ENCODE results near the gene FOXE3. TPM values are rescaled to one million over a fixed set of nuclear protein-coding genes. Genes with fewer than 3 reads are reported as not detected.
"Not testable (repeated sequence)": the region's sequence is repeated elsewhere in the genome, so short reads cannot be mapped to it uniquely, and the experiment has no call there.

Gene FOXE3
- total and polyA plus RNA-seq, 7 donors = 0.15 TPM; not detected in 6

DNA sequence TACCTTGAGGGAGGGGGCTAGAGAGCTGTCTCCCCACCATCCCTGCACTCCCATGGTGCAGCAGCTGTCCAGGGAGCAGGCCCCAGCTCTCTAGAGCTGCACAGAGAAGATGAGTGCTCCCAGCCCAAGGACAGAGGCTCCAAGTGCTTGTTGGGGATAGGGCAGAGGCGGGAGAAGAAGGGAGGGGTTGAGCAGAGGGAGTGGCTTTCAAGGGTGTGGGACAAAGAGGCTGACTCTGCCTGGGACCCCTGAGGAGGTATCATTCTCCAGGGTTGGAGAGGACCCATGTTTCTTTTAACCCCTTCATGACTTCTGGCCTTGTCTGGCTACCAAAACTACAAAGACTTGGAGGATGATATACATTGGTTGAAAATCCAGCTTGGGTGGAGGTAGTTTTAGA, 36.3 kb downstream of the FOXE3 start:
- no peak for DNase-seq
- H3K36me3 ChIP-seq = no peaks in the 10 kb centered on the region
- H3K27me3 ChIP-seq = peaks cover 4 to 80% (median 56%) of the 10 kb centered on the region in 3 donors
- no peak for TF ChIP-seq POLR2AphosphoS5 (IDR thresholded peaks at IDR 0.05)
- intact Hi-C loops (cut with DNase I) = no loop called here
- peaks cover 0 to 8% (median 3%) of the 10 kb centered on the region in 4 donors for H3K4me1 ChIP-seq
- H3K9me3 ChIP-seq = no peaks in the 10 kb centered on the region
- no peak overlapping the region for H3K27ac ChIP-seq
- no peak overlapping the region for H3K4me3 ChIP-seq
- 36 to 81% methylated on average over 1 of the region's 1 CpG for WGBS, 2 donors

DNA sequence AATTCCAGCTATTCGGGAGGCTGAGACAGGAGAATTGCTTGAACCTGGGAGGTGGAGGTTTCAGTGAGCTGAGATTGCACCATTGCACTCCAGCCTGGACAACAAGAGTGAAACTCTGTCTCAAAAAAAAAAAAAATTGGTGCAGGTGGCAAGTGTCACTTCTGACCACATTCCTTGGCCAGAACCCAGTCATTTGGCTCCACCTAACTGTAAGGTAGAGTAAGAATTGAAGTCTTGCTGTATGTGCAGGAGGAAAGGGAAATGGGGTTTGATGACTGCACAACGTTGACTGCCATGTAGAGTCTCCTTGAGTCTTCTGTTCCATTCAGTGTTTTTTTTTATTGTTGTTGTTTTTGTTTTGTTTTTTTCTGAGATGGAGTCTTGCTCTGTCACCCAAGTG, 37.8 kb downstream of the FOXE3 start:
- H3K36me3 ChIP-seq; DNase-seq; H3K27ac ChIP-seq; intact Hi-C loops (cut with DNase I); H3K4me1 ChIP-seq; H3K4me3 ChIP-seq; H3K9me3 ChIP-seq: not testable (repeated sequence)
- 50 to 72% methylated on average over 2 of the region's 2 CpGs for WGBS, 2 donors
- peaks cover 0 to 72% (median 45%) of the 10 kb centered on the region in 3 donors for H3K27me3 ChIP-seq

DNA sequence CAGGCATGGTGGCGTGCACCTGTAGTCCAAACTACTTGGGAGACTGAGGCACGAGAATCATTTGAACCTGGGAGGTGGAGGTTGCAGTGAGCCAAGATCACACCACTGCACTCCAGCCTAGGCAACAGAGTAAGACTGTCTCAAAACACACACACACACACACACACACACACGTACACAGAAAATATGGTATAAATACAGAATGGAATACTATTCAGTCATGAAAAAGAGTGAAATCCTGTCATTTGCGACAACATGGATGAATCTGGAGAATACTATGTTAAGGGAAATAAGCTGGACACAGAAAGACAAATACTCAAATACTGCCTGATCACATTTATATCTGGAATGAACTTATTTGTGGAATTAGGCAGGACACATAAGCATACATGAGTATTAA, 40.2 kb downstream of the FOXE3 start:
- peaks cover 0 to 71% (median 41%) of the 10 kb centered on the region in 3 donors for H3K27me3 ChIP-seq
- no peak overlapping the region for H3K27ac ChIP-seq
- H3K9me3 ChIP-seq = no peaks in the 10 kb centered on the region
- H3K4me1 ChIP-seq = no peaks in the 10 kb centered on the region
- TF ChIP-seq EP300 (IDR thresholded peaks at IDR 0.05) (no peak), POLR2AphosphoS5 (IDR thresholded peaks at IDR 0.05) (no peak), POLR2A (IDR thresholded peaks at IDR 0.05) (no peak)
- TF ChIP-seq, protein P1, sequence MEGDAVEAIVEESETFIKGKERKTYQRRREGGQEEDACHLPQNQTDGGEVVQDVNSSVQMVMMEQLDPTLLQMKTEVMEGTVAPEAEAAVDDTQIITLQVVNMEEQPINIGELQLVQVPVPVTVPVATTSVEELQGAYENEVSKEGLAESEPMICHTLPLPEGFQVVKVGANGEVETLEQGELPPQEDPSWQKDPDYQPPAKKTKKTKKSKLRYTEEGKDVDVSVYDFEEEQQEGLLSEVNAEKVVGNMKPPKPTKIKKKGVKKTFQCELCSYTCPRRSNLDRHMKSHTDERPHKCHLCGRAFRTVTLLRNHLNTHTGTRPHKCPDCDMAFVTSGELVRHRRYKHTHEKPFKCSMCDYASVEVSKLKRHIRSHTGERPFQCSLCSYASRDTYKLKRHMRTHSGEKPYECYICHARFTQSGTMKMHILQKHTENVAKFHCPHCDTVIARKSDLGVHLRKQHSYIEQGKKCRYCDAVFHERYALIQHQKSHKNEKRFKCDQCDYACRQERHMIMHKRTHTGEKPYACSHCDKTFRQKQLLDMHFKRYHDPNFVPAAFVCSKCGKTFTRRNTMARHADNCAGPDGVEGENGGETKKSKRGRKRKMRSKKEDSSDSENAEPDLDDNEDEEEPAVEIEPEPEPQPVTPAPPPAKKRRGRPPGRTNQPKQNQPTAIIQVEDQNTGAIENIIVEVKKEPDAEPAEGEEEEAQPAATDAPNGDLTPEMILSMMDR (IDR thresholded peaks at IDR 0.05) = no peak
- H3K4me3 ChIP-seq = no peak overlapping the region
- no peak for DNase-seq
- intact Hi-C loops (cut with DNase I) = no loop called here
- H3K36me3 ChIP-seq = no peaks in the 10 kb centered on the region
- 70 to 84% methylated on average over 4 of the region's 4 CpGs for WGBS, 2 donors

DNA sequence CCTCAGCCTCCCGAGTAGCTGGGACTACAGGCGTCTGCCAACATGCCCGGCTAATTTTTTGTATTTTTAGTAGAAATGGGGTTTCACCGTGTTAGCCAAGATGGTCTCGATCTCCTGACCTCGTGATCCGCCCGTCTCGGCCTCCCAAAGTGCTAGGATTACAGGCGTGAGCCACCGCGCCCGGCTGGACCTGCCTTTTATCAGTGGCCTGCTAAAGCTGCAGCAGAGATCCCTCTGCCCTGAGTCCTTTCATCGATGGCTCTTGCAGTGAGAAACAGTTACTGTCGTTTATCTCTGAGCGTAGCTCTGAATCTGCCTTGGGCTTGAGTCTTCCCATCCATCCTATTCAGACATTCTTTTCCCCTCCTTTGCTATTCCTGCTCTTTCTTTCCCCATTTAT, 41.5 kb downstream of the FOXE3 start:
- H3K36me3 ChIP-seq; intact Hi-C loops (cut with DNase I); H3K4me3 ChIP-seq; H3K27ac ChIP-seq; H3K9me3 ChIP-seq; H3K4me1 ChIP-seq; DNase-seq: not testable (repeated sequence)
- H3K27me3 ChIP-seq = peaks cover 0 to 71% (median 44%) of the 10 kb centered on the region in 3 donors
- 89 to 91% methylated on average over 15 to 16 of the region's 16 CpGs for WGBS, 2 donors

DNA sequence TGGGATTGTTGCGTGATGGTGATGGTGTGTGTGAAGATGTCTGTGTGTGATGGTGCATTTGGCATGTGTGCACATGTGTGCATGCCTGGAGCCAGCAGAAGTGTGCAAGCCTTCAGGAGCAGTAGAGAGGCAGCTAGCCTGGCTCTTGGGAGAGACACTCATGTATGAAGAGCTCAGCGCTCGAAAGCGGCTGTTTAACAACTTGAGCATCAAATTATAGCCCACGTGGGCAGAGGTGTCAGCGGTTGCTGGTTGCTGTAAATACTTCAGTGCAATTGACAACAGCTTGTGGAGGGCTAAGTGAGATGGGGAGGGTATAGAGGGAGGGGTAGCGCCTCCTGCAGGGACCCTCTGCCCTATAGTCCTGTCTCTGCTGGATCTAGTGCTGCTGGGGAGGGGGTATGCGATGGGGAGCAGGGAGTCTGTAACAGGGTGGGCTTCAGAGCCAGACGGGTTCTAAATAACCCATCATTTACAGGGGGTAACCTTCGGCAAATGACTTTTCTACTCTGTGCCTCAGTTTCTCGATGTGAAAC, 43.2 kb downstream of the FOXE3 start:
- Histone ChIP-seq H3K27ac (no peak overlapping the region), H3K4me1 (no peaks in the 10 kb centered on the region), H3K9me3 (no peaks in the 10 kb centered on the region), H3K27me3 (peaks cover 0 to 74% (median 30%) of the 10 kb centered on the region in 3 donors), H3K36me3 (no peaks in the 10 kb centered on the region), H3K4me3 (no peak overlapping the region)
- intact Hi-C loops (cut with DNase I) = no loop called here
- no peak for DNase-seq
- WGBS, 2 donors = 35 to 66% methylated on average over 11 of the region's 11 CpGs
- TF ChIP-seq POLR2A (IDR thresholded peaks at IDR 0.05) = no peak
- TF ChIP-seq POLR2AphosphoS5 (IDR thresholded peaks at IDR 0.05) = no peak
- TF ChIP-seq, protein P1 (IDR thresholded peaks at IDR 0.05) = no peak
- no peak for TF ChIP-seq EP300 (IDR thresholded peaks at IDR 0.05)

DNA sequence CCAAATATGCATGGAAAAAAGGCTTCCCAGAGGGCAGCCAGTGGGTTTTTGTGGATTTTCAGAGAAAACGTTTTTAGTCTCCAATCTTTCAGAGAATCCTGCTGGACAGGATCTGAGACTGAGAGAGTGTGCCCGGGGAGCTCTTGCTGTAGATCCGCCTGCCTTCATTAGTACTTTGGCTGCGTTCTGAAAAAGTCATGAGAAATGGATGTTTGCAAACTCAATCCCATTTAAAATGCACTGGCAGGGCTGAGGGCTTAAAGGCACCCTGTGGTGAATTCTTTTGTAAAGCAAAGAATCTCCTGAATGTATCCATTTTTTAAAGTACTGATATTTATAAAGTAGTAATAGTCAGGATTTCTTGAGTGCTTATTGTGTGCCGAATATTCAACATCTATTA, 44.0 kb downstream of the FOXE3 start:
- H3K27me3 ChIP-seq = peaks cover 0 to 69% (median 29%) of the 10 kb centered on the region in 3 donors
- TF ChIP-seq EP300 (IDR thresholded peaks at IDR 0.05) = no peak
- intact Hi-C loops (cut with DNase I) = no loop called here
- H3K4me3 ChIP-seq = no peak overlapping the region
- H3K9me3 ChIP-seq = no peaks in the 10 kb centered on the region
- DNase-seq = no peak
- H3K36me3 ChIP-seq = no peaks in the 10 kb centered on the region
- no peak overlapping the region for H3K27ac ChIP-seq
- WGBS, 2 donors = 27 to 61% methylated on average over 5 of the region's 5 CpGs
- H3K4me1 ChIP-seq = no peaks in the 10 kb centered on the region

DNA sequence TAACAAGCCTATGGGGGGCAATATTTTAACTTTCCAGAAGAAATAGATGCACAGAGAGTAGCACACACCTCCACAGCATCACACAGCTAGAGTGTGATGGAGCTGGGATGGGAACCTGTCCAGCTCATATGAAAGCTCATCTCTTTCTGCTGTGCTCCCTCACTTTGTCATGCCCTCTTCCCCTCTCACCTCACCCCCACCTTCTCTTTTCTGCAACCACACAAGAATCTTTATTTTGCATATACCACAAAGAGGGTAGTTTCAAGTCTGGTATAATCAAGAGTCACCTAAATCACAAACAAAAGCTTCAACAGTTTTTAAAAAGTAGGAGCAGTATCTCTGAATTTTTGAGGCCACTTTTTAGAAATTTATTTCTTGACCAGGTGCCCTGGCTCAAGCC, 44.4 kb downstream of the FOXE3 start:
- TF ChIP-seq, protein P1 (IDR thresholded peaks at IDR 0.05) = no peak
- TF ChIP-seq POLR2AphosphoS5 (IDR thresholded peaks at IDR 0.05) (no peak), POLR2A (IDR thresholded peaks at IDR 0.05) (no peak), EP300 (IDR thresholded peaks at IDR 0.05) (no peak)
- Histone ChIP-seq H3K36me3 (no peaks in the 10 kb centered on the region), H3K27ac (no peak overlapping the region), H3K4me3 (no peak overlapping the region), H3K4me1 (no peaks in the 10 kb centered on the region), H3K27me3 (peaks cover 0 to 65% (median 29%) of the 10 kb centered on the region in 3 donors), H3K9me3 (no peaks in the 10 kb centered on the region)
- intact Hi-C loops (cut with DNase I) = no loop called here
- DNase-seq = no peak
